Measurements from ENCODE around the gene PLXNC1. TPM values are rescaled to one million over a fixed set of nuclear protein-coding genes. Genes with fewer than 3 reads are reported as not detected.

The PLXNC1 gene
- polyA plus RNA-seq, 1 donor (not counting 4 experiments of a cell fraction or from before 2014, with no cell fraction given) = 0.17 TPM

- no peak for TF ChIP-seq EZH2 (IDR thresholded peaks at IDR 0.05; ENCODE audit: low read length)
- no peak for TF ChIP-seq CTCF (optimal IDR thresholded peaks at IDR 0.05 in 1 of 3, IDR thresholded peaks at IDR 0.05 in 1 of 3, conservative IDR thresholded peaks at IDR 0.05 in 1 of 3; ENCODE audit: extremely low read depth in 1 of 3, insufficient read depth in 2 of 3, low read length in 3 of 3)
Measured at GRCh38 chr12:94230357-94230905, 82.1 kb downstream of the PLXNC1 start.

GRCh38 chr12:94231709-94232108 is 83.3 kb downstream of the PLXNC1 start:
- FAIRE-seq (no peak), DNase-seq (ENCODE audit: low read depth, low spot score) (no peak)
- Histone ChIP-seq H3K9ac (ENCODE audit: control insufficient read depth, extremely low read depth, insufficient read depth, low read length) (no peak overlapping the region), H3K4me3 (ENCODE audit: control insufficient read depth in 2 of 3, extremely low read depth in 1 of 3, insufficient read depth in 2 of 3, low read depth in 1 of 3, low read length in 3 of 3) (no peak overlapping the region), H3K27ac (ENCODE audit: control insufficient read depth, insufficient read depth, low read length) (no peak overlapping the region), H3K4me1 (ENCODE audit: control insufficient read depth, extremely low read depth, insufficient read depth, low read length) (no peaks in the 10 kb centered on the region), H3K9me3 (ENCODE audit: control insufficient read depth, low read depth, low read length) (no peaks in the 10 kb centered on the region), H3K4me2 (ENCODE audit: control insufficient read depth, extremely low read depth, insufficient read depth, low read depth, low read length) (no peak overlapping the region), H3K27me3 (ENCODE audit: control insufficient read depth, extremely low read depth, insufficient read depth, low read length) (peaks cover 5% of the 10 kb centered on the region), H3K9me1 (ENCODE audit: control insufficient read depth, extremely low read depth, insufficient read depth, low read length) (no peaks in the 10 kb centered on the region), H2AFZ (ENCODE audit: control insufficient read depth, low read length) (no peak overlapping the region), H4K20me1 (ENCODE audit: control insufficient read depth, extremely low read depth, insufficient read depth, low read length) (no peaks in the 10 kb centered on the region), H3K36me3 (ENCODE audit: control insufficient read depth in 2 of 2, extremely low read depth in 1 of 2, insufficient read depth in 2 of 2, low read length in 2 of 2) (no peaks in the 10 kb centered on the region), H3K79me2 (ENCODE audit: control insufficient read depth, insufficient read depth, low read length) (no peaks in the 10 kb centered on the region)
- dilution Hi-C loops (cut with MboI; ENCODE audit: extremely low pct_ligation_motif_present, low sequenced_read_pairs) = no loop called here
- TF ChIP-seq CTCF (optimal IDR thresholded peaks at IDR 0.05 in 1 of 3, IDR thresholded peaks at IDR 0.05 in 1 of 3, conservative IDR thresholded peaks at IDR 0.05 in 1 of 3; ENCODE audit: extremely low read depth in 1 of 3, insufficient read depth in 2 of 3, low read length in 3 of 3) = no peak
- TF ChIP-seq EZH2 (IDR thresholded peaks at IDR 0.05; ENCODE audit: low read length) = no peak

More at GRCh38 chr12:94230357-94230905, 82.1 kb downstream of the PLXNC1 start:
- H3K9me1 ChIP-seq (ENCODE audit: control insufficient read depth, extremely low read depth, insufficient read depth, low read length) = no peaks in the 10 kb centered on the region
- H3K79me2 ChIP-seq (ENCODE audit: control insufficient read depth, insufficient read depth, low read length) = no peaks in the 10 kb centered on the region
- dilution Hi-C loops (cut with MboI; ENCODE audit: extremely low pct_ligation_motif_present, low sequenced_read_pairs) = no loop called here
- no peaks in the 10 kb centered on the region for H3K9me3 ChIP-seq (ENCODE audit: control insufficient read depth, low read depth, low read length)
- H3K4me2 ChIP-seq (ENCODE audit: control insufficient read depth, extremely low read depth, insufficient read depth, low read depth, low read length) = no peak overlapping the region
- H3K4me1 ChIP-seq (ENCODE audit: control insufficient read depth, extremely low read depth, insufficient read depth, low read length) = no peaks in the 10 kb centered on the region
- no peak overlapping the region for H3K4me3 ChIP-seq (ENCODE audit: control insufficient read depth in 2 of 3, extremely low read depth in 1 of 3, insufficient read depth in 2 of 3, low read depth in 1 of 3, low read length in 3 of 3)
- FAIRE-seq (no peak), DNase-seq (ENCODE audit: low read depth, low spot score) (no peak)
- no peaks in the 10 kb centered on the region for H3K36me3 ChIP-seq (ENCODE audit: control insufficient read depth in 2 of 2, extremely low read depth in 1 of 2, insufficient read depth in 2 of 2, low read length in 2 of 2)
- no peak overlapping the region for H3K9ac ChIP-seq (ENCODE audit: control insufficient read depth, extremely low read depth, insufficient read depth, low read length)
- H3K27ac ChIP-seq (ENCODE audit: control insufficient read depth, insufficient read depth, low read length) = no peak overlapping the region
- no peaks in the 10 kb centered on the region for H4K20me1 ChIP-seq (ENCODE audit: control insufficient read depth, extremely low read depth, insufficient read depth, low read length)
- H2AFZ ChIP-seq (ENCODE audit: control insufficient read depth, low read length) = no peak overlapping the region
- peaks cover 3% of the 10 kb centered on the region for H3K27me3 ChIP-seq (ENCODE audit: control insufficient read depth, extremely low read depth, insufficient read depth, low read length)
